ENCODE data around the gene C1orf94.

C1orf94 gene

DNA sequence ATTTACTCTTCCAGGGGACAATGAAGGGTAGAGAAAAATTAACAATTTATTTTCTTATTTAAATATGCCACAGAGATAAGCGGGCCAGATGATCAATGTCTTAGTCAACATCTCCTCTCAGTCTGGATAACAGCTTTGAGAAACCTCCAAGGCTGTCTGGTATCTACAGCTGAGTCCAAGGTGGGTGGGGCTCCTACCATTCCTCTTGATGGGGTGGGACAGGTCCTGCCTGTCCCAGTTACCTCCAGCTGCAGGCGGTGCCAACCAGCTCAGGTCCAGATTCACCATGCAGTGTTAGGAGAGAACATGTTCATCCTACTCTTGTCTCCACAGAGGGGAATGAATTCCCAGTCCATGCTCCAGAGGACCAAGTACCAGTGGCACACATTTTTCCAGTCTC lies 32.7 kb upstream of the C1orf94 start:
- Histone ChIP-seq H3K4me1 (ENCODE audit: control insufficient read depth, insufficient read depth, low read length) (peaks cover 16% of the 10 kb centered on the region), H3K9ac (ENCODE audit: low read depth, low read length) (no peak overlapping the region), H3K4me3 (ENCODE audit: low read depth, low read length) (no peak overlapping the region), H3K36me3 (ENCODE audit: control insufficient read depth, insufficient read depth, low read length) (peaks cover 5% of the 10 kb centered on the region; the same call in 1 of the 2 replicates), H3K9me3 (ENCODE audit: control insufficient read depth, insufficient read depth, low read length) (no peaks in the 10 kb centered on the region), H3K27me3 (ENCODE audit: control insufficient read depth, insufficient read depth, low read length) (no peaks in the 10 kb centered on the region), H3K27ac (ENCODE audit: low read depth, low read length) (no peak overlapping the region)

DNA sequence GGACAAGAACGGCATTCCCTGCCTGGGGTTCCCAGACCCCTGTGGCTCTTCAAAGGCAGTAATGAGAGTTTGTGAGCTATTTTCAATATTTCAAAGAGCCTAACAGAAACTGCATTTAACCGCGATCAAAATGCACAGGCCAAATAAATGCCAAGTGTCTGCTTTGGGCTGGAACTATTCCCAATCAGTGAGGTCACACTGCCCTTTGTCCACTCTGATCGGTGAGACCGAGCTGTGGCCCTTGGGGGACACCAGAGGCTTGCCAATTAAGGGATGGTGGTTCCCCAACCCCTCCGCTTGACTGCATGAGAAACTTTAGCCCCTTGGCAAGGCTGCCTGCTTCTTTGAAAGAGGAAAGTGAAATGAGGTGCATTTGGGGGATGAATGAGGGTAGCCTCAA lies 31.9 kb upstream of the C1orf94 start:
- Histone ChIP-seq H3K4me1 (ENCODE audit: control insufficient read depth, insufficient read depth, low read length) (peaks cover 24% of the 10 kb centered on the region), H3K4me3 (ENCODE audit: low read depth, low read length) (no peak overlapping the region), H3K9ac (ENCODE audit: low read depth, low read length) (no peak overlapping the region), H3K9me3 (ENCODE audit: control insufficient read depth, insufficient read depth, low read length) (no peaks in the 10 kb centered on the region), H3K27ac (ENCODE audit: low read depth, low read length) (no peak overlapping the region), H3K36me3 (ENCODE audit: control insufficient read depth, insufficient read depth, low read length) (peaks cover 5% of the 10 kb centered on the region; the same call in 1 of the 2 replicates), H3K27me3 (ENCODE audit: control insufficient read depth, insufficient read depth, low read length) (no peaks in the 10 kb centered on the region)

DNA sequence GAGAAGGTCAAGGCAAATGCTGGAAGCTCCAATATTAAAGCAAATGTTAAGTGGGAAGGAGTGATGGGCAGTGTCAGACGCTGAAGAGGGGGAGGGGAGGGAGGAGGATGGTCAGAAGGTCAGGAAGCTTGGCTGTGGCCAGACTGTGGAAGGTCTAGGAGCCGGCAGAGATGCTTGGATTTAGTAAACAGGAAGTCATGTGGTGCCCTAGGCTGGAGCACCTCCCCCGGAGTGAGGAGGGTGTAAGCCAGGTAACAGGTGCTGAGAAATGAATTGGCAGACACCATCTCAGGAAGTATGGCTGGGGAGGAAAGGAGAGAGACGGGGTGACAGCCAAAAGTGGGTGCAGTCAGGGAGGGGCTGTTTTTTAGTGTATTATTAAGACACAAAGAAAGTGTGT lies 29.4 kb upstream of the C1orf94 start:
- no peak overlapping the region for H3K27ac ChIP-seq (ENCODE audit: low read depth, low read length)
- no peak overlapping the region for H3K9ac ChIP-seq (ENCODE audit: low read depth, low read length)
- no peak overlapping the region for H3K4me3 ChIP-seq (ENCODE audit: low read depth, low read length)
- H3K4me1 ChIP-seq (ENCODE audit: control insufficient read depth, insufficient read depth, low read length), result peaks cover 25% of the 10 kb centered on the region
- H3K9me3 ChIP-seq (ENCODE audit: control insufficient read depth, insufficient read depth, low read length), result no peaks in the 10 kb centered on the region
- H3K36me3 ChIP-seq (ENCODE audit: control insufficient read depth, insufficient read depth, low read length), result peaks cover 5% of the 10 kb centered on the region; the same call in 1 of the 2 replicates
- H3K27me3 ChIP-seq (ENCODE audit: control insufficient read depth, insufficient read depth, low read length), result no peaks in the 10 kb centered on the region

- Histone ChIP-seq H3K4me3 (ENCODE audit: low read depth, low read length) (no peak overlapping the region), H3K27me3 (ENCODE audit: control insufficient read depth, insufficient read depth, low read length) (no peaks in the 10 kb centered on the region), H3K36me3 (ENCODE audit: control insufficient read depth, insufficient read depth, low read length) (0 out of 2 replicates have a peak, but pooled peaks cover 4% of the 10 kb centered on the region), H3K9me3 (ENCODE audit: control insufficient read depth, insufficient read depth, low read length) (no peaks in the 10 kb centered on the region), H3K4me1 (ENCODE audit: control insufficient read depth, insufficient read depth, low read length) (peaks cover 25% of the 10 kb centered on the region), H3K9ac (ENCODE audit: low read depth, low read length) (no peak overlapping the region), H3K27ac (ENCODE audit: low read depth, low read length) (peak overlapping the region; percentile 85)
Measured at GRCh38 chr1:34149501-34149900, 27.2 kb upstream of the C1orf94 start.

DNA sequence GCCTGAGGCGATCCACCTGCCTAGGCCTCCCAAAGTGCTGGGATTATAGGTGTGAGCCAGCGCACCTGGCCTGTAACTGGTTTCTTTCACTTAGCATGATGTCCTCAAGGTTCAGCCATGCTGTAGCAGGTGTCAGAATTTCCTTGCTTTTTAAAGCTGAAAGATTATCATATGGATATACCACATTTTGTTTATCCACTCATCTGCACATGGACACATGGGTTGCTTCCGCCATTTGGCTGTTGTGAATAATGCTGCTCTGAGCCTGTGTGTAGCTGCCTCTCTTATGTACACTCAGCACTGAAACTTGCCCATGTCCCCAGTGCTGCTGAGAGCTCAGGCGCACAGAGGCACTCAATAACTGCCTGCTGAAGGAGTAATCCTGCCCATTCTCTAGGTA lies 23.5 kb upstream of the C1orf94 start:
- Histone ChIP-seq H3K4me1 (ENCODE audit: control insufficient read depth, insufficient read depth, low read length) (peaks cover 18% of the 10 kb centered on the region), H3K4me3 (ENCODE audit: low read depth, low read length) (no peak overlapping the region), H3K9me3 (ENCODE audit: control insufficient read depth, insufficient read depth, low read length) (no peaks in the 10 kb centered on the region), H3K27ac (ENCODE audit: low read depth, low read length) (no peak overlapping the region), H3K36me3 (ENCODE audit: control insufficient read depth, insufficient read depth, low read length) (0 out of 2 replicates have a peak, but pooled peaks cover 4% of the 10 kb centered on the region), H3K9ac (ENCODE audit: low read depth, low read length) (no peak overlapping the region), H3K27me3 (ENCODE audit: control insufficient read depth, insufficient read depth, low read length) (no peaks in the 10 kb centered on the region)

DNA sequence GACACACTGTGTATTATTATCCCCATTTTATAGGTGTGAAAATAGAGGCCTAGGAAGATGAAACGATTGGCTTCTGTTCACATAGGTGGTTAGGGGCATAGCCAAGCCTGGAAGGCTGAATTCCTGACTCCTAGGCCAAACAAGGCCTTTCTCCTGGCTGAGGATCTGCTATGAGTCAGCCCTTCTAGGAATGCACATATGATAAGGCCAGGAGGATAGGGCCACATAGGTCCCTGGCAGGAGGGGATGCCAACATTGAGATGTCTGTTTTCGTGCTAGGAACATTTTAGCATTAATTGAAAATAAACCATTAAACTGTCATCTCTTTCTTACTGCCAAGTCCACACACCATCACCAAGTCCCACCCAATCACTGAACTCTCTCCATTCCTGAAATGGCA lies 20.8 kb upstream of the C1orf94 start:
- Histone ChIP-seq H3K9me3 (ENCODE audit: control insufficient read depth, insufficient read depth, low read length) (no peaks in the 10 kb centered on the region), H3K27ac (ENCODE audit: low read depth, low read length) (no peak overlapping the region), H3K9ac (ENCODE audit: low read depth, low read length) (no peak overlapping the region), H3K27me3 (ENCODE audit: control insufficient read depth, insufficient read depth, low read length) (no peaks in the 10 kb centered on the region), H3K36me3 (ENCODE audit: control insufficient read depth, insufficient read depth, low read length) (peaks cover 6% of the 10 kb centered on the region; the same call in 1 of the 2 replicates), H3K4me1 (ENCODE audit: control insufficient read depth, insufficient read depth, low read length) (peaks cover 5% of the 10 kb centered on the region), H3K4me3 (ENCODE audit: low read depth, low read length) (no peak overlapping the region)

DNA sequence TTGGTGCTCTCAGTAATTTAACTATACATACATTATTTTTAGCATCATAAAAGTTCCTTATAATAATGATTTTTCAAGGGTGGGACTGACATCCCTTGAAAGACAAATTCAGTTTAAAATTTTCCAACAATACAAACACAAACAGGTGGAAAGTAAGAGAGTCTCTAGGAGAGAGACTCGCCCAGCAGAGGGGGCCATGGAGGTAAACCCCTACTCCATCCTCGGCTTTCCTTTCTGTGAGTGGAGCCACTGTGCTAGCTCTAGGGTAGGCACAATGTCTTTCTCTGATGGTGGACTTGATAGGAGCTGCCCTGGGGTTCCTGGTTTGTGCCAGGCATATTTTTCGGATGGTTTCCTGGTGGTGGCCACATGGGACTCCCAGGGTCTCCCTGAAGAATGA lies 20.0 kb upstream of the C1orf94 start:
- Histone ChIP-seq H3K9me3 (ENCODE audit: control insufficient read depth, insufficient read depth, low read length) (no peaks in the 10 kb centered on the region), H3K27me3 (ENCODE audit: control insufficient read depth, insufficient read depth, low read length) (no peaks in the 10 kb centered on the region), H3K9ac (ENCODE audit: low read depth, low read length) (no peak overlapping the region), H3K4me1 (ENCODE audit: control insufficient read depth, insufficient read depth, low read length) (no peaks in the 10 kb centered on the region; the same call in 1 of the 2 replicates), H3K36me3 (ENCODE audit: control insufficient read depth, insufficient read depth, low read length) (peaks cover 6% of the 10 kb centered on the region; the same call in 1 of the 2 replicates), H3K27ac (ENCODE audit: low read depth, low read length) (no peak overlapping the region), H3K4me3 (ENCODE audit: low read depth, low read length) (no peak overlapping the region)

DNA sequence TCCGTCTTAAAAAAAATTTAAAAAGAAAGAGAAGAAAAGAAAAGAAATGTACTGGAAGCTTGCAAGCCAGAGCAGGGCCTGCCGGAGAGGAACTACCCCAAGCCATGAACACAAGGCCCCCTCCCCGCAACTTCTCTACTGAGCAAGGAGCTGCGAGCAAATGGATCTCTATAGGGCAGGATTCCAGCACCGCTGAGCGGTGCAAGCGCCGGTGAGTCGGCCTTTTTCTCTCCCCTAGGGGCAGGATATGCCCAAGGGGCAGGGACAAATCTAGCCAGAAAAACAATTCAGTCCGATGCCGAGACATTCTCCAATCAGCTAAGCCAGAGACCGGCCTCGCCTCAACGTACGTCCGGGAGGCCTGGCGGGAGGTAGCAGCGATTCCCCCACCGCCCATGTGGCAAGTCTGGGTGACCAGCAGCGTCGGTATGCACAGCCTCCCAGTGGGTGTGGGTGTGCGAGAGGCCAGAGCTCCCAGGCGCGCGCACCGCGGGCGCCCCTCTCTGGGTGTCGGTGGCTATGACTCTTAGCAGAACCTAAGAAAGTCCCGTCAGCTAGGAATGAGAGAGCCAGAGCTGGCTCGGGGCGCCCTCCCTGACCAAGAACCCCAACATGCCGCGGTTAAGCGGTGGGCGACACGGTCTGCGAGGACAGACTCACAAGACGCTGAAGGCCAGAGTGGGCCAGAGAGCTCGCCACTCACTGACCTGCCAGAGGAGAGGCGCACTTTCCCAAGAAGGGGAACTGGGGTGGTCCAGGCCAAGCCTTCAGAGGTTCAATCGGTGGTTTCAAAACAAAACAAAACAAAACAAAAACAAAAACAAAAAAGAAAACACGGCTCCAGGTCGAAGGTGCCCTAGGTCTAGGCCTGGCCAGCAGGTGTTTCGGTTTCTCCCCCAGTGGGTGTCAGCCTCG lies 13.6 kb upstream of the C1orf94 start:
- Histone ChIP-seq H3K9me3 (ENCODE audit: control insufficient read depth, insufficient read depth, low read length) (no peaks in the 10 kb centered on the region), H3K4me1 (ENCODE audit: control insufficient read depth, insufficient read depth, low read length) (peaks cover 14% of the 10 kb centered on the region), H3K27me3 (ENCODE audit: control insufficient read depth, insufficient read depth, low read length) (peaks cover 6% of the 10 kb centered on the region; the same call in 1 of the 2 replicates), H3K4me3 (ENCODE audit: low read depth, low read length) (peak overlapping the region; percentile 82), H3K27ac (ENCODE audit: low read depth, low read length) (peak overlapping the region; percentile 5), H3K36me3 (ENCODE audit: control insufficient read depth, insufficient read depth, low read length) (peaks cover 2% of the 10 kb centered on the region; the same call in 1 of the 2 replicates), H3K9ac (ENCODE audit: low read depth, low read length) (peak overlapping the region; percentile 48; the same call in 1 of the 2 replicates)

DNA sequence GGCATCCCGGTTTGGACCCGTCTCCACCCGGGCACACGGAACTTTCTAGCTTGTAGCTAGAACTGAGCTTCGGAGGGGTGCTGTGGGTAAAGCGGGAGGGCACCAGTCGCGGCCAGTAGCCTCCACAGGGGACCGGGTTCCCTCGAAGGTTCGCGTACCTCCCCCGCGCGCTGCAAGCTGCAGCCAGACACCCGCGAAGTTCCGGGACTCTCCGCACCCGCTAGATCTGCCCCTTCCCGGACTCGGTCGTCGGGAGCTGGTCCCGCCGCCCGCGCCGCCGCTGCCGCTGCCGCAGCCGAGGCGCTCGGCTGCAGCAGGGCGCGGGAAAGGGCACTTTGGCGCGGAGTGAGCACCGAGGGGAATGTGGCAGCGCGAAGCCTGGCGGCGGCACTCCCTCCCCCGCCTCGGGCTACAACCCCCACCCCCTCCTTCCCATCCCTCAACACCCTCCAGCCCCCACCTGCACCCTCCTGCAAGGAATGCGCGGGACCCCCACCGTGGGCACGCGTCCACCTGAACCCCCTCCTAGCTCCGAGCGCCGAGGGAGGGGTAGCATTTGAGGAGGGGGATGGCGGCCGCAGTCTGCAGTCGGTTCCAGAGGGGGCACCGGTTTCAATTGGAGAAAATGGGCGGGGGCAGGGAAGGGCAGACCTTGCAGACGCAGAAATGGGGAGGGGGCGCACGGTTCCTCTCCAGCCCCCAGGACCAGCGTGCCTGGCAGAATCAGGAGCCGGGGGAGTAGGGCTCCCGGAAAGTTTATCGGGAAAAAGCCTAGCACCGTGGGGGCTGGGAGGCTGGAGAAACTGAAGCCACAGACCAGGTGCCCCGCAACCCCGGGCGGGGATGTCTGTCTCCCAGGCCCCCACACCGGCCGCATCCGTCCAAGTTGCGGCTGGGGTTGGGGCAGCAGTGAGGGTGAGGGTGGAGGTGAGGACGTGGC lies 12.6 kb upstream of the C1orf94 start:
- Histone ChIP-seq H3K9ac (ENCODE audit: low read depth, low read length) (peak overlapping the region; percentile 48; the same call in 1 of the 2 replicates), H3K4me1 (ENCODE audit: control insufficient read depth, insufficient read depth, low read length) (peaks cover 19% of the 10 kb centered on the region), H3K4me3 (ENCODE audit: low read depth, low read length) (peak overlapping the region; percentile 82), H3K36me3 (ENCODE audit: control insufficient read depth, insufficient read depth, low read length) (peaks cover 2% of the 10 kb centered on the region; the same call in 1 of the 2 replicates), H3K27ac (ENCODE audit: low read depth, low read length) (peak overlapping the region; percentile 22), H3K9me3 (ENCODE audit: control insufficient read depth, insufficient read depth, low read length) (no peaks in the 10 kb centered on the region), H3K27me3 (ENCODE audit: control insufficient read depth, insufficient read depth, low read length) (peaks cover 6% of the 10 kb centered on the region; the same call in 1 of the 2 replicates)

DNA sequence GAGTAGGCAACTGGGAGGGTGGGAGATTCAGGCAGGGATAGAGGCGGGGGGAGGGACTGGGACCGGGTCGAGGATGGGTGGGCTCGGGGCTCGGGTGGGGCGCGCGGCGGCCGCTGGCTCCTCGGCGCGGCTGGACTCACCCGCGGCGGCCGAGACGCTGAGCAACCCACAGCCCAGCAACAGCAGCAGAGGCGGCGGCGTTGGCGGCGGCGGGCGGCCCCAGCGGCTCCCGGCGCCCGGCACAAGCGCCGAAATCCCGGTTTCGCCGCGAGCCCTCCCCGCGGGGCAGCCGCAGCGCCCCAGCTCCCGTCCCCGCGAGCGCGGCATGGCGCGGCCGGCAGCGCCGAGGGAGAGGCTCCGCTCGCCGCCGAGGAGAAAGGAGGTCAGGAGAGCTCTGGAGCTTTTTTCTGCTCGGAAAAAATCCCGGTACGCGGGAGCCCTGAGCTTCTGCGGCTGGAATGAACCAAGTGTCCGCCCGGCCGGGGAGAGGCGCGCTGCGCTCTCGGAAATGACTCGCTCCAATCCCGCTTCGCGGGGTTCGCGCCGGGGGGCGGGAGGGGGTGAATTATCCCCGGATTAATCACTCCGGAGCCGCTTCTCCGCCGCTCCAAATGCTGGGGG lies 11.8 kb upstream of the C1orf94 start, which contains the start of gene CSMD2:
Gene CSMD2 (minus strand): TSS at position 460 of the 621 bp plus-strand sequence. CDS start 133 bp downstream, at position 327.
- Histone ChIP-seq H3K27me3 (ENCODE audit: control insufficient read depth, insufficient read depth, low read length) (peaks cover 6% of the 10 kb centered on the region; the same call in 1 of the 2 replicates), H3K9ac (ENCODE audit: low read depth, low read length) (peak within 1 kb of the TSS; percentile 69), H3K4me3 (ENCODE audit: low read depth, low read length) (peak within 1 kb of the TSS; percentile 82), H3K36me3 (ENCODE audit: control insufficient read depth, insufficient read depth, low read length) (0 out of 2 replicates have a peak, but pooled peaks cover 2% of the 10 kb centered on the region), H3K9me3 (ENCODE audit: control insufficient read depth, insufficient read depth, low read length) (no peaks in the 10 kb centered on the region), H3K4me1 (ENCODE audit: control insufficient read depth, insufficient read depth, low read length) (peaks cover 19% of the 10 kb centered on the region), H3K27ac (ENCODE audit: low read depth, low read length) (peak within 1 kb of the TSS; percentile 80)
